Fibroblast of skin of back (primary cell): ENCODE data around the gene MIER2.

Source experiments
- DNase-seq: peaks from one replicate; pipeline ENCODE4 v3.0.0-alpha.2; 2013

Gene MIER2

GRCh38 chr19:378706-379105 is 34.1 kb upstream of the MIER2 start:
- no peak for DNase-seq

- no peak for DNase-seq
Observed at GRCh38 chr19:377801-378581, 33.4 kb upstream of the MIER2 start.

GRCh38 chr19:376111-376470 is 31.5 kb upstream of the MIER2 start:
- no peak for DNase-seq

GRCh38 chr19:375395-376110 is 31.0 kb upstream of the MIER2 start:
- no peak for DNase-seq

GRCh38 chr19:374886-375235 is 30.3 kb upstream of the MIER2 start:
- no peak for DNase-seq

DNA sequence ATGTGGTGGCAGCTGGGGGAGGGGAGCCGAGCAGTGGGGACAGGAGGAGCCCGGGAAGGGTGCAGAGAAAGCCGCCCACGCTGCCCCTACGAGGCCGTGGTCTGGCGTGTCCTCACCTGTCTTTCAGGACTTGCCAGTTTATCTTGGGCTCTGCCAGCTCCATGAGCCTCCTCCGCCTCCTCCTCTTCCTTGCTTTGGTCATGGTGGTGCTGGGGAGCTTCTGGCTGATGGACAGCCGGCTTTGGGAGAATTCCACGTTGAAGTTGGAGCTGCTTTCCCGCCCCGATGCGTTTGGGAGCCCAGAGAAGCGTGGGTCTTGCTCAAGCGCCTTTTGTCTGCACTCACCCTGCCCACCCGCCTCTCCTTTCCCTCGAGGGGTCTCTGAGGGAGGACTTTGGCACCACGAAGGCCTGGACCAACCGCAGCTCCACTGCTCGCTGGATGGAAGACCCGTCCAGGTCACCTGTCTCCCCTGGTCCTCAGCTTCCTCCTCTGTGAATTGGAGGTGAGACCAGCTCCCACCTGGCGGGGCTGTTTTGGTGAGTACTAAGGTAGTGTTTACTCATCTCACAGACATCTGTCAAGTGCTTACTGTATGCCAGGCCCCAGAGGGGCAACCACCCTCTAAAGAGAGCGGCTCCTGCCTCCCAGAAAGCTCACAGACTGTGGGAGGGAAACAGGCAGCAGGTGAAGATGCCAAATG is 29.7 kb upstream of the MIER2 start:
- DNase-seq, result no peak

DNA sequence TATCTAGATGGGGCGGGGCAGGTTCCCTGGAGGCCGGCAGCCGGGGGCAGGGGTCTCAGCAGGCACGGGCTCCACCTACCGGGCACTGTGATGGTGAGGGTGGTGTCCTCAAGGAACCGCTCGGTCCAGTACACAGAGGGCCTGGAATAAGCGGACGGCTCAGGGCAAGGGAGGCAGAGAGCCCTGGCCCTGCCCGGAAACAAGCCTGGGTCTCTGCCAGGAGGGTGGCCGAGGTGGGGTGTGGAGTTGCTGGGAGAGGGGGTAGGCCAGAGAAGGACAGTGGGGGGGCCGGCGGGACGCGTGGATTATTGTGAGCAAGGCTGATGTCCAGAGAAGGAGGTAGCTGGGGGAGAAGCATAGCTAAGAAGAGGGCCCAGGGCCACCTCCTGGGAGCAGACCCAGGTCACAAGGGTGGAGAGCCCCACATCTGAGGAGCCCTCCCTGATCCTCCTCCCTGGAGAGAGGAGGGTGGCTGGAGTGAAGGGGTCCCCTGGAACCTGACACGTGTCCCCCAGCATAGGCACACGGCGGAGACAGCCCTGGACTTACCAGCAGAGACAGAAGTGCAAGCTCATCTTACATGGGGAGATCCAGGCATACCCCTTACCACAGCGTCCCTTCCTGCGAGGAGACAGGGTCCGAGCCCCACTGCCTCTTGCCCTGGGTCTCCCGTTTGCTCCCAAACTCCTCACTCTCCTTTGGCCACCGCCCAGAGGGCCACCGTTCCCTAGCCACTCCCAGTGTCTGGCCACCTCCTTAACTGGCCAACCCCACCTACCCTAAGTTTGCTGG is 29.0 kb upstream of the MIER2 start:
- no peak for DNase-seq

- no peak for DNase-seq
Observed at GRCh38 chr19:372306-372890, 27.8 kb upstream of the MIER2 start.

- no peak for DNase-seq
Observed at GRCh38 chr19:371501-372168, 27.0 kb upstream of the MIER2 start.

GRCh38 chr19:370641-371330 is 26.2 kb upstream of the MIER2 start:
- DNase-seq, result no peak

DNA sequence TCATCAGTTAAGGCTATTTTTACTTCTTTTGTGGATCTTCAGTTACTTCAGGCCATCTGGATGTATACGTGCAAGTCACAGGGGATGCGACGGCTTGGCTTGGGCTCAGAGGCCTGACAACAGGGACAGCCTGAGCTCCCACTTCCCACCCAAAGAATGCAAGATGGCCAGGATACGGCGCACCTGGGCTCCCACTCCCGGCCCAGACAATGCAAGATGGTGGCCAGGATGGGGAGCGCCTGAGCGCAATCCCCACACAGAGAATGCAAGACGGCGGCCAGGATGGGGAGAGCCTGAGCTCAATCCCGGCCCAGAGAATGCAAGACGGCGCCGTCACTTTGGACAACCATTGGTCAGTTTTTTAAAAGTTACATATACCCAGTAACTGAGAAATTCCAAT is 25.3 kb upstream of the MIER2 start:
- no peak for DNase-seq

DNA sequence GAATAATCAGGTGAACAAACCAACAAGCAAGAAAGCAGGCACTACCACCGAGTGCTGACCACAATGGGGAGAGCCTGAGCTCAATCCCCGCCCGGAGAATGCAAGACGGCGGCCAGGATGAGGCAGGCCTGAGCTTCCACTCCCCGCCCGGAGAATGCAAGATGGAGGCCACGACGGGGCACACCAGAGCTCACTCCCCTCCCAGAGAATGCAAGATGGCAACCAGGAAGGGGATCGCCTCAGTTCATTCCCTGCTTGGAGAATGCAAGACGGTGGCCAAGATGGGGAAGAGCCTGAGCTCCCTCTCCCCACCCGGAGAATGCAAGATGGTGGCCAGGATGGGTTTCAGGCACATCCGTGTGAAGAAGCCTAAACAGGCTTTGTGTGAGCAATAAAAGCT is 24.7 kb upstream of the MIER2 start:
- no peak for DNase-seq

- no peak for DNase-seq
Observed at GRCh38 chr19:368630-369024, 24.0 kb upstream of the MIER2 start.

DNA sequence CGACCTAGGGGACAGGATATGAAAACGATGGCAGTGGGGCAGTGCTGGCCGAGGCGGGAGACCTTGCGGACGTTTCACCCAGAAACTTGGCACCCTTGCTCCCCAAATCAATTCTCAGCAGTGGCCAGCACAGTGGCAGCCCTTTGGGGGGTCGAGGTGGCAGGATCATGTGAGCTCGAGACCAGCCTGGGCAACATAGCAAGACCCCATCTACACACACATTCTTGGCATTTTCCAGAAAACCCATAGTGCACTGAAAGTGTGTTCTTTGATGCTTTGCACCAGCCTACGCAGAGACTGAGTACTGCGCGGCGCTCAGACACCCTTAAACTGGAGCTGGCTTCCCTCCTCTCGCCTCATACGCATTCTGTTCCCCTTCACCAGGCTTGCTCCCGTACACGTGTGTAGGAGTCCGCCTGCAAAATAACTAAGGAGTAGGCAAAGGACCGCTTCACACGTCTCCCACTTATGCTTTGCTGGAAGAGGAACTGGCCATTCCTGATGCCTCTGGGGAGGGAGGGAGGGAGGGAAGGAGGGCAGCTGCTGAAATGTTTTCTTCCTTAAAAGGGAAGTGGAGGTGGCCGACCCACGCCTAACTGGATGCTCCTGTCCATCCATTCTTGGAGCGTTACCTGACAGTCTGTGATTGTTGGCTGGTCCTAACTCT is 23.5 kb upstream of the MIER2 start:
- no peak for DNase-seq

DNA sequence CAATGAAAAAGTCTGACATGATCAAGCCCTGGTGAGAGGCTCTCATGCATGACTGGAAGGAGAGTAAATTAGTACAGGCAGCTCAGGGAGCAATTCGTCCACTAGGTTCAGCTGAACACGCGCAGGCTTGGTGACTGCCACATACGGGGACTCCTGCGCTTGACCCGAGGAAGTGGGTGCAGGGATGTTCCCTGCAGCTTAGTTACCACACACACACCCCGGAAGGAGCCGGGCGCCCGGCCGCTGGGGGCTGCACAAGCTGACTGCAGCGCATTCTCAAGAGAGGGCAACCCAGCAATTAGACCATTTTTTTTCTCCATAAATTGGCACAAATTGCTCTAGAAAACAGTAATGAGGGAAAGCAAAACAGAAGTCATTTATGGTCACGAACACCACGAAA is 23.0 kb upstream of the MIER2 start:
- no peak for DNase-seq

DNA sequence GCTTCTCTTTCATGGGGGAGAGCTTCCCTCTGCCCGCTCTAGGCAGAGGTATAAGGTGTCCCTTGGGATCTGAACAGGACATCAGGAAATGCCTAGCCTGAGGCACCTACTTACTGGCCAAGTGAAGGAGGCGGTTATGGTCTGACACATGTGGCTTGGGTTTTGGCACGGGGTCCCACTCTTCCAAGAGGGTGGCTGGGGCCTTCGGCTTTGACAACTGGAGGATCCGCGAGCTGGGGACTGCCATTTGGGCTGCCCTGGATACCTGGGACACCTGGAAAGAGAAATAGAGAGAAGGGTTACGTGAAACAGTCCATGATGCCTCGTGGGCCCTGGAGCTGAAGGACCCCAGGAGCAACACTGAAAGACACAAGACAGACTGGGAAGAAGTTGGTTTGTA is 22.4 kb upstream of the MIER2 start:
- DNase-seq, result no peak

GRCh38 chr19:366205-366783 is 21.7 kb upstream of the MIER2 start:
- DNase-seq, result no peak

DNA sequence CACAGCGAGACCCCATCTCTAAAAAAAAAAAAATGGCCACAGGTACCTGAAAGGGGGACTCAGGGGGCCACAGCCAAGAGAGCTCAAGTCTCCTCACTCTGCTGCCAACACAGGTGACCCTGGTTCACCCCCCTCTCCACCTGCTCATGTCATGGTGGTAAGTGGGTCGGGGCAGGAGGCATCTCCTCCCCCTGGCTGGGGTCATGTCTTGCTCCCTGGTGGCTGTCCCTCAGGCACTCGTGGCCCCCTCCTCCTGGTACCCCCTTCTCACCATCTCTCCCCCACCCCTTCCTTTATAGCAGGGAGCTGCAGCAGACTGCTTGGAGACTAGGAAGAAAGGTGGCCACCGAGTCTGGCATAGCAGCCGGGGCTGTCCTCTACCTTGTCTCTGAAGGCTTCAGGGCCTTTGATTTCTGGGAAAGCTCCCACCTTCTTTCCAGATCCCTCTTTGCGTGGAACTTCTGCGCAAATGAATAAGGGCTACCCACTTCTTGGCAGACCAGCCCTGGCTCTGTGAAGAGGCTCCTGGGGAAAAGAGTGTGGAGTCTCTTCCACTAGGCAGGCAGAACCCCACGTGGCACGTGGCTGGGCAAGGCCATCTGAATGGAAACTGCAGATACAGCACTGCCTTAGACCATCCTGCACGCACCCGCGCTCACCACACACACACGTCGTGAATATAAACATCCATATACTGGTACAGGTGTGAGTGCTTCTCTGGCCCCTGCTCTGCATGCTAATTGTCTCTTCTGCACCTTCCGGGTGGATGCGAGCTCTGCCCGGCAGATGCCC is 20.1 kb upstream of the MIER2 start:
- DNase-seq, result no peak

- no peak for DNase-seq
Observed at GRCh38 chr19:362683-363082, 18.1 kb upstream of the MIER2 start.

GRCh38 chr19:362154-362553 is 17.6 kb upstream of the MIER2 start:
- DNase-seq, result no peak
